Gastrocnemius medialis (tissue), 4 donors: ENCODE results near the gene THBS1. TPM values are rescaled to one million over a fixed set of nuclear protein-coding genes. Genes with fewer than 3 reads are reported as not detected.

Experiments used
- ATAC-seq, 2 donors: fragments of 150-250 bp; one replicate each; pipeline ENCODE4 v1.9.1; 2016
- DNase-seq, 2 donors: peaks; one replicate each; pipeline ENCODE4 v3.0.0-alpha.2; 2019
- H3K27ac ChIP-seq, 4 donors: fragments of 200-600 bp; sonication (generic); 1 replicate in 1 of 4; 2 replicates in 3 of 4; pipeline ENCODE4 v1.5.1; 2016 to 2018; ENCODE audit warnings: mild to moderate bottlenecking in 2 of 4, moderate library complexity in 1 of 4
- H3K27me3 ChIP-seq, 3 donors: fragments of 200-600 bp; sonication (generic) in 2 of 3; 1 replicate in 1 of 3; 2 replicates in 2 of 3; pipeline versions ENCODE4 v1.5.1 to v1.6.0; 2016 to 2019; ENCODE audit warnings: mild to moderate bottlenecking in 1 of 3, moderate library complexity in 1 of 3
- H3K36me3 ChIP-seq, 2 donors: fragments of 200-600 bp; sonication (generic) in 1 of 2; one replicate each; pipeline ENCODE4 v1.5.1; 2017 to 2018
- H3K4me1 ChIP-seq, 2 donors: fragments of 200-600 bp; sonication (generic) in 1 of 2; one replicate each; pipeline ENCODE4 v1.5.1; 2016 to 2017; ENCODE audit warnings: mild to moderate bottlenecking in 2 of 2
- H3K4me3 ChIP-seq, 4 donors: fragments of 200-600 bp; sonication (generic) in 3 of 4; 1 replicate in 1 of 4; 2 replicates in 3 of 4; pipeline ENCODE4 v1.5.1; 2016 to 2019; ENCODE audit warnings: mild to moderate bottlenecking in 2 of 4
- H3K9me3 ChIP-seq, 3 donors: fragments of 200-600 bp; sonication (generic) in 2 of 3; 1 replicate in 1 of 3; 2 replicates in 2 of 3; pipeline ENCODE4 v1.5.1; 2016 to 2019
- POLR2A ChIP-seq, 2 donors: fragments of 450-650 bp; IDR thresholded peaks; one replicate each; pipeline ENCODE4 v1.6.1; 2017; ENCODE audit warnings: antibody characterized with exemption in 2 of 2, mild to moderate bottlenecking in 2 of 2, moderate library complexity in 2 of 2
- in situ Hi-C, 4 donors: fragments of 200-750 bp; cut with MboI; loops; one replicate each; pipeline versions ENCODE4 v1.15.0 to v1.8.0; 2017; ENCODE audit warnings: low sequenced_read_pairs in 4 of 4
- intact Hi-C: fragments of 100-400 bp; cut with DNase I; formaldehyde crosslinking; loops from one replicate; pipeline ENCODE4 v1.15.1; 2023; ENCODE audit warnings: low total_unique reads
- total RNA-seq, 4 donors: library from RNA; depleted of rRNA; stranded (reverse); fragments of >200 nt; gene quantifications; one replicate each; pipeline versions ENCODE4 v1.1.0 to v1.2.3, GENCODE V29; 2016
- TF ChIP-seq, protein P1 (sequence below), 5 experiments: fragments of 450-650 bp in 3 of 5; fragments of 200-600 bp in 2 of 5; sonication (generic) in 2 of 5; IDR thresholded peaks in 4 of 5; conservative IDR thresholded peaks in 1 of 5; 1 replicate in 4 of 5; 2 replicates in 1 of 5; pipeline ENCODE4 v1.5.1; 2016 to 2019; ENCODE audit warnings: antibody characterized with exemption in 5 of 5, mild to moderate bottlenecking in 3 of 5, moderate library complexity in 3 of 5

The THBS1 gene
- total RNA-seq, 4 donors from 2014 or later = 10.7 to 99.0 (median 44.6) TPM

DNA sequence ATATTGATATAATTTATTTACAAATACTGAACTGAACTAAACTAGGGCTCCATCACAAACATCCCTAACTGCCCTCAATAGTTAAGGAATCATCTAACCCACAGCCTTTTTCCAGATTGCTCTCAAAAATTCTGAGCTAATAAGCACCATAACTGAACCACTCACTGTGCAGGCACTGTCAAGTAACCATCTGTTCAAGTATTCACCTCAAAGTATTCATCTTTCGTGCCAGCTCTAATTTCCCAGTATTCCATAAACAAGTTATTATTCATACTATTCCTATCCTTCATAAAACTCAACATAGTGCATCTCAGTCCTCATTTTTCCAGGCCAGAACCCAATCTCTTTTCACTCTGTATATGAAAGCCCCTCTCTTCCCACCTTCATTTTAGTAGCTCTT is 41.1 kb downstream of the THBS1 start:
- H3K9me3 ChIP-seq = no peaks in the 10 kb centered on the region
- in situ Hi-C loops (no loop called here), intact Hi-C loops (no loop called here)
- H3K36me3 ChIP-seq = no peaks in the 10 kb centered on the region
- no peaks in the 10 kb centered on the region for H3K27me3 ChIP-seq
- H3K4me3 ChIP-seq = no peak overlapping the region
- TF ChIP-seq, protein P1, sequence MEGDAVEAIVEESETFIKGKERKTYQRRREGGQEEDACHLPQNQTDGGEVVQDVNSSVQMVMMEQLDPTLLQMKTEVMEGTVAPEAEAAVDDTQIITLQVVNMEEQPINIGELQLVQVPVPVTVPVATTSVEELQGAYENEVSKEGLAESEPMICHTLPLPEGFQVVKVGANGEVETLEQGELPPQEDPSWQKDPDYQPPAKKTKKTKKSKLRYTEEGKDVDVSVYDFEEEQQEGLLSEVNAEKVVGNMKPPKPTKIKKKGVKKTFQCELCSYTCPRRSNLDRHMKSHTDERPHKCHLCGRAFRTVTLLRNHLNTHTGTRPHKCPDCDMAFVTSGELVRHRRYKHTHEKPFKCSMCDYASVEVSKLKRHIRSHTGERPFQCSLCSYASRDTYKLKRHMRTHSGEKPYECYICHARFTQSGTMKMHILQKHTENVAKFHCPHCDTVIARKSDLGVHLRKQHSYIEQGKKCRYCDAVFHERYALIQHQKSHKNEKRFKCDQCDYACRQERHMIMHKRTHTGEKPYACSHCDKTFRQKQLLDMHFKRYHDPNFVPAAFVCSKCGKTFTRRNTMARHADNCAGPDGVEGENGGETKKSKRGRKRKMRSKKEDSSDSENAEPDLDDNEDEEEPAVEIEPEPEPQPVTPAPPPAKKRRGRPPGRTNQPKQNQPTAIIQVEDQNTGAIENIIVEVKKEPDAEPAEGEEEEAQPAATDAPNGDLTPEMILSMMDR (IDR thresholded peaks at IDR 0.05 in 4 of 5, conservative IDR thresholded peaks at IDR 0.05 in 1 of 5) = no peak
- no peak for TF ChIP-seq POLR2A (IDR thresholded peaks at IDR 0.05)
- DNase-seq (no peak), ATAC-seq (no peak)
- H3K4me1 ChIP-seq = peaks cover 14 to 18% of the 10 kb centered on the region in 2 donors
- no peak overlapping the region for H3K27ac ChIP-seq

DNA sequence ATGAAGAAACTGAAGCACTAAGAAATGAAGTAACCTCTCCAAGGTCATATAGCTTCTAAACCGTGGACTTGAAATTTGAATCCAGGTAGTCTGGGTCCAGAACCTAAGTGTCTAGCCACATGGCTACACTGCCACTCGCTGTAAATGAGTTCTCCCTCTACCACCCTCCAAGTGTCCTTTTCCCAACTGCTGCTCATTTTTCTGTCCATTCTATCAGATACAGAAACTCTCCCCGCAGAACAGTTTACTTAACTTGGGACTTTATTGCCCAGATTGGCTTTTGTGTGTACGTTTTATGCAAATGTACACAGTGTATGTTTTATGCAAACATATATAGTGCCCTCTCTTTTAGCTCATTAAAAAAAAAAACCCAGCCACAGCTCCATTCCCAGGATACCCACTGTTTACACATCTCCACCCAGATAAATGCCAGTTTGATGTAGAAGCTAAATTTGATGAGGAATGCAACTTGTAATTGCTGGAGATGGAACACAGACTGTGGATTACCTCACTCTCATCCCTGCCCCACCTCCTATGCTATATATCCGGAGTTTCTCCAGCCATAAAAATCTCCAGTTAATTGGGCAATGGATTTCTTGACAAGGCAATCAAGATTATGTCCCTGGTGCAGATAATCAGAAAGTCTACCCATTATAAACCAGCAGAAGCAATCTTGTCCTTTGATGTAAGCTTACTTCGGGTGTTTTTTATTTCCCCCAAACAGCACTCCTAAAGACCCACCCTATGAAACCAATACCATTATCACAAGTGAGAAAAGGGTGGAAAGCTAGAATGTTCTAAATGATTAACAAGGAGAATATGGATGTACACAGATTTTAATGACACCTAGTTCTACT is 42.0 kb downstream of the THBS1 start:
- Histone ChIP-seq H3K27me3 (no peaks in the 10 kb centered on the region), H3K27ac (no peak overlapping the region), H3K36me3 (no peaks in the 10 kb centered on the region), H3K9me3 (no peaks in the 10 kb centered on the region), H3K4me3 (no peak overlapping the region), H3K4me1 (peaks cover 18 to 21% of the 10 kb centered on the region in 2 donors)
- DNase-seq = no peak
- in situ Hi-C loops (no loop called here), intact Hi-C loops (no loop called here)
- no peak for ATAC-seq
- TF ChIP-seq, protein P1 (IDR thresholded peaks at IDR 0.05 in 4 of 5, conservative IDR thresholded peaks at IDR 0.05 in 1 of 5) = no peak
- no peak for TF ChIP-seq POLR2A (IDR thresholded peaks at IDR 0.05)

DNA sequence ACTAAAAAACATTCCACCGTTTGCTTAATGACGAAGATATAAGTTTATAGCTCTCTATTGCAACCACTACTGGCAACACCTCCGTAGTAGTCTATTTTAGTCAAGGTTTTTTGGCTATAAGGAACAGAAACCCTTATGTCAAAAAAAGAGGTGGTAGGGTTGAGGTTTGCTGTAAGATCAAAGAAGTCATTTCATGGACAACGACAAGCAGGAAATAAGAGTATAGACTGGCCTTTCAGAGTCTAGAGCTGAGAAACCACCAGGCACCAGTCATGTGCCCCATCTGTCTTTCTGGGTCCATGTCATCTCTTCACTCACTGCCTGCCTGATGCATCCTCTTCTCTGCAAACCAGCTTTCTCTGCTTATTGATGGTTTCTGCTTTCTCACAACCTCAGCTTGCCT is 42.7 kb downstream of the THBS1 start:
- DNase-seq (no peak), ATAC-seq (no peak)
- in situ Hi-C loops = no loop called here
- H3K4me1 ChIP-seq = peaks cover 21 to 27% of the 10 kb centered on the region in 2 donors
- no peak for TF ChIP-seq POLR2A (IDR thresholded peaks at IDR 0.05)
- TF ChIP-seq, protein P1 (IDR thresholded peaks at IDR 0.05 in 4 of 5, conservative IDR thresholded peaks at IDR 0.05 in 1 of 5) = no peak
- H3K27me3 ChIP-seq = no peaks in the 10 kb centered on the region
- peak overlapping the region in 2 of 4 donors; percentile 78 to 81 for H3K27ac ChIP-seq
- H3K9me3 ChIP-seq = no peaks in the 10 kb centered on the region
- intact Hi-C loops = no loop called here
- H3K36me3 ChIP-seq = no peaks in the 10 kb centered on the region
- H3K4me3 ChIP-seq = no peak overlapping the region

DNA sequence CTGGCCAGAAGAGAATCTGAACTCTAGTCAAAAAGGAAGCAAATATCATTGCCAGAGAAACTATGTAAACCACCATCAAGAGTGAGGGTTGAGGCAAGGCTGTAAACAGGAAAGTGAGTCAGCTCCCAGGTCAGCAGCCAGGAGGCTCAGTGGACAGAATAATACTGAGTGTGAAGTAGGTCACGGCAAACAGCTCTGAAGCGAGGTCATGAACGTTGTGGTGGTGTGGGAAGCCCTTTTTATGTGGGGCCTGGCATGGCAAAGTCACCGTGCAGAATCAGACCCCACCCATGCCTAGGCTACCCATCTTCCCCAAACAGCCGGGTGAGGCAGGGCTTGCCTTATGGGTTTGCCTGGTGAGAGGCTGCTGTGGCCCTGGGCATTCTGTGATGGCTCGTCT is 43.9 kb downstream of the THBS1 start:
- TF ChIP-seq POLR2A (IDR thresholded peaks at IDR 0.05) = peak in 1 of 2 donors; percentile 17
- TF ChIP-seq, protein P1 (IDR thresholded peaks at IDR 0.05 in 4 of 5, conservative IDR thresholded peaks at IDR 0.05 in 1 of 5) = no peak
- H3K27me3 ChIP-seq = no peaks in the 10 kb centered on the region
- no peak overlapping the region for H3K4me3 ChIP-seq
- H3K36me3 ChIP-seq = no peaks in the 10 kb centered on the region
- intact Hi-C loops = loop anchor here (5.0 kb wide), 1 partner anchor 57 kb away; no protein-coding TSS in a partner anchor
- H3K4me1 ChIP-seq = peaks cover 26 to 37% of the 10 kb centered on the region in 2 donors
- no peaks in the 10 kb centered on the region for H3K9me3 ChIP-seq
- ATAC-seq (peak; percentile 86 to 91), DNase-seq (peak; percentile 17 to 76)
- H3K27ac ChIP-seq = peak overlapping the region; percentile 57 to 81 (median 74)
- in situ Hi-C loops = no loop called here
